Measurements from ENCODE around the gene KCNN4. TPM values are rescaled to one million over a fixed set of nuclear protein-coding genes. Genes with fewer than 3 reads are reported as not detected.
"Not testable (repeated sequence)": the region's sequence is repeated elsewhere in the genome, so short reads cannot be mapped to it uniquely, and the experiment has no call there.

Gene KCNN4
- total RNA-seq, 1 donor from 2014 or later: 1.6 TPM

DNA sequence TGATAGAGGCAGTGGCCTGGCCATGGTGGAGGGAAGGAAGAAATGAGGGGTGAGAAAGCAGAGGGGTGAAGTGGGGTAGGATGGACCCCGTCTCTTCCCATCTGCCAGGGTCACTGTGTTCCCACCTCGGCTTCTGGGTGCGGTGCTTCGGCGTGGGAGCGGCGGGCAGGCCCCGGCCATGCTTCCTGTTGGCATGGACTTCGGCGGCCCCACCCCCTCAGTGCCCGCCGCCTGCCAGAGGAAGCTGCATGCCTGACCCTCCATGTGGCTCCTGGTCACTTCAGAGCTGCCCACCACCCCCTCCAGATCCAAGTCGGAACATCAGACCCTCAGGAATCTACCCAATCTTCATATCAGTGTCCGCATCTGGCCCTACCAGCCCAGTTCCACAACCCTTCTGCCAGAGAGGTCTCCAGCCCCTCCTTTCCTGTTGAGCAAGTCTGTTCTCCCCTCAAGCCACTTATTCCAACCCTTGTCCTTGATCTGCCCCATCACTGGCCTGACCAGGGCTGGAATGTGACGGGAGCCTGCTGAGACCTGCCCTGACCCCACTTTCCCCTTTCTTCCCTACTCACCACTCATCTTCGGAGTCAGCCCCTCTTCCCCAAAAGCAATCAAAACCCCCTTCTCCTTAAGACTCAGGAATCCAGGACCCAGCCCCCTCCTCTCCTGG lies 1.5 kb downstream of the KCNN4 start:
- Mint-ChIP-seq H3K4me3 (peak overlapping the region; percentile 57), H3K27me3 (peaks cover 13% of the 10 kb centered on the region), H3K36me3 (no peaks in the 10 kb centered on the region)

DNA sequence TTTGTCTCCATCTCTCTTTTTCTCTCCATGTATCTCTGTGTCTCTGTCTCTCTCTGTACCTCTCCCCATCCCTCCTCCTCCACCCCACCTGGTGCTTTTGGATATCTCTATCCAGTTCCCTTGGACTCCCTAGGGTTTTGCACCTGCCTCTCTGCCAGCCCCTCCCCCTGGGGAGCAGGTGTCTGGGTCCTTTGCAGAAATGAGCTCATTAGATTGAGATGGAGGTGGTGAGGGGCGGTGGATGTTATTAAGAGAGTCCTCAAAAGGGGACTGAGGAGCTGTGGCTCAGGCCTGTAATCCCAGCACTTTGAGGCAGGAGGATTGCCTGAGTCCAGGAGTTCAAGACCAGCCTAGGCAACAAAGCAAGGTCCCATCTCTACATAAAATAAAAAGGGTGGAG lies 2.1 kb downstream of the KCNN4 start:
- peaks cover 15% of the 10 kb centered on the region for H3K27me3 Mint-ChIP-seq

More for the DNA sequence above, 1.5 kb downstream of the KCNN4 start:
- peak overlapping the region; percentile 74 for H3K27ac Mint-ChIP-seq
- peaks cover 47% of the 10 kb centered on the region for H3K4me1 Mint-ChIP-seq (ENCODE audit: unreplicated experiment)
- no peaks in the 10 kb centered on the region for H3K9me3 Mint-ChIP-seq
- TF ChIP-seq, protein P1, sequence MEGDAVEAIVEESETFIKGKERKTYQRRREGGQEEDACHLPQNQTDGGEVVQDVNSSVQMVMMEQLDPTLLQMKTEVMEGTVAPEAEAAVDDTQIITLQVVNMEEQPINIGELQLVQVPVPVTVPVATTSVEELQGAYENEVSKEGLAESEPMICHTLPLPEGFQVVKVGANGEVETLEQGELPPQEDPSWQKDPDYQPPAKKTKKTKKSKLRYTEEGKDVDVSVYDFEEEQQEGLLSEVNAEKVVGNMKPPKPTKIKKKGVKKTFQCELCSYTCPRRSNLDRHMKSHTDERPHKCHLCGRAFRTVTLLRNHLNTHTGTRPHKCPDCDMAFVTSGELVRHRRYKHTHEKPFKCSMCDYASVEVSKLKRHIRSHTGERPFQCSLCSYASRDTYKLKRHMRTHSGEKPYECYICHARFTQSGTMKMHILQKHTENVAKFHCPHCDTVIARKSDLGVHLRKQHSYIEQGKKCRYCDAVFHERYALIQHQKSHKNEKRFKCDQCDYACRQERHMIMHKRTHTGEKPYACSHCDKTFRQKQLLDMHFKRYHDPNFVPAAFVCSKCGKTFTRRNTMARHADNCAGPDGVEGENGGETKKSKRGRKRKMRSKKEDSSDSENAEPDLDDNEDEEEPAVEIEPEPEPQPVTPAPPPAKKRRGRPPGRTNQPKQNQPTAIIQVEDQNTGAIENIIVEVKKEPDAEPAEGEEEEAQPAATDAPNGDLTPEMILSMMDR (conservative IDR thresholded peaks at IDR 0.05): no peak
- DNase-seq (ENCODE audit: extremely low spot score, unreplicated experiment): no peak

DNA sequence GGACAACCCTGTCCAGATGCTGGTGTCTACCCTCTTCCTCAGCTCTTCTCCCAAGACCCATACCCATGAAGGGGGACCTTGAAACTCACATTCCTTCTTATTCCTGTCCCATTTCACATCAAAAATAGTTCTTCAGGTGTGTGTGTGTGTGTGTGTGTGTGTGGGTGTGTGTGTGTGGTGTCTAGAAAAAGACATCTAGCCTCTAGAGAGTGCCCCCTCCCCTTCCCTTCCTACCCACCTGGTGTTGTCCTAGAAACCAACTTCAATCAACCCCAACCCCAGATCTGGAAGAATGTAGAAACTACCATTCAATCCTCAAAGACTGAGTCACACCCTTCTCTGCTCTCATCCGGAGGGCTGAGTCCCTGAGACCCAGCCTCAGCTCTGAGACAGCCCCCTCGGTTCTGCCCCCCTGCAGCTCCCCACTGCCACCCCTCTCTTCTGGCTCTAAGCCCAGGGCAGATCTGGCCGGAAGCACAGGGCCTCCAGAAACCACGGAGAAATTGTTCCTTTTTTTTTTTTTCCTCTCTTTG lies 3.5 kb downstream of the KCNN4 start:
- Mint-ChIP-seq H3K4me3 (peak overlapping the region; percentile 25), H3K27ac (peak overlapping the region; percentile 64), H3K27me3 (peaks cover 26% of the 10 kb centered on the region), H3K4me1 (ENCODE audit: unreplicated experiment) (peaks cover 50% of the 10 kb centered on the region), H3K9me3 (no peaks in the 10 kb centered on the region), H3K36me3 (no peaks in the 10 kb centered on the region)
- TF ChIP-seq, protein P1 (conservative IDR thresholded peaks at IDR 0.05): no peak
- DNase-seq (ENCODE audit: extremely low spot score, unreplicated experiment): no peak

More for the DNA sequence above, 2.1 kb downstream of the KCNN4 start:
- no peak for DNase-seq (ENCODE audit: extremely low spot score, unreplicated experiment)
- no peaks in the 10 kb centered on the region for H3K36me3 Mint-ChIP-seq
- TF ChIP-seq, protein P1 (conservative IDR thresholded peaks at IDR 0.05): no peak
- peaks cover 44% of the 10 kb centered on the region for H3K4me1 Mint-ChIP-seq (ENCODE audit: unreplicated experiment)
- peak overlapping the region; percentile 24 for H3K4me3 Mint-ChIP-seq
- peak overlapping the region; percentile 49 for H3K27ac Mint-ChIP-seq
- H3K9me3 Mint-ChIP-seq: no peaks in the 10 kb centered on the region

DNA sequence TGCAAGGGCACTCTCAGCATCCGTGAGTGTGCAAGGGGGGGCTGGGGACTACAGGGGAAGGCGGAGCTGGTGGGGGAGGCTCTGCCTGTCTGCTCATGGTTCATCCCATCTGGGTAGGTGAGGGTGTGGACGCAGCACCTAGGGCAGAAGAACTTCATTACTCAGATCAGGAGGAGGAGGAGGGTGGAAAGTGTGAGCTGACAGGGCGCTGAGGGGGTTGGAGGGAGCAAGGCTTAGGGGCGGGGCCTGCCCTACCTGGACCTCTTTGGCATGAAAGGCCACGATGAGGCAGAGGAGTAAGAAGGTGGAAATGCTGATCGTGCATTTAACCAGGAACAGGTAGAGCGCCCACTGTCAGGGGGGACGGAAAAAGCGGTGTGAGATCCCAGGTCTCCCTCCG lies 4.5 kb downstream of the KCNN4 start:
- H3K4me1 Mint-ChIP-seq (ENCODE audit: unreplicated experiment): peaks cover 49% of the 10 kb centered on the region
- H3K4me3 Mint-ChIP-seq: peak overlapping the region; percentile 22
- H3K9me3 Mint-ChIP-seq: no peaks in the 10 kb centered on the region
- DNase-seq (ENCODE audit: extremely low spot score, unreplicated experiment): no peak
- TF ChIP-seq, protein P1 (conservative IDR thresholded peaks at IDR 0.05): no peak
- no peaks in the 10 kb centered on the region for H3K36me3 Mint-ChIP-seq
- peaks cover 26% of the 10 kb centered on the region for H3K27me3 Mint-ChIP-seq
- peak overlapping the region; percentile 36 for H3K27ac Mint-ChIP-seq

DNA sequence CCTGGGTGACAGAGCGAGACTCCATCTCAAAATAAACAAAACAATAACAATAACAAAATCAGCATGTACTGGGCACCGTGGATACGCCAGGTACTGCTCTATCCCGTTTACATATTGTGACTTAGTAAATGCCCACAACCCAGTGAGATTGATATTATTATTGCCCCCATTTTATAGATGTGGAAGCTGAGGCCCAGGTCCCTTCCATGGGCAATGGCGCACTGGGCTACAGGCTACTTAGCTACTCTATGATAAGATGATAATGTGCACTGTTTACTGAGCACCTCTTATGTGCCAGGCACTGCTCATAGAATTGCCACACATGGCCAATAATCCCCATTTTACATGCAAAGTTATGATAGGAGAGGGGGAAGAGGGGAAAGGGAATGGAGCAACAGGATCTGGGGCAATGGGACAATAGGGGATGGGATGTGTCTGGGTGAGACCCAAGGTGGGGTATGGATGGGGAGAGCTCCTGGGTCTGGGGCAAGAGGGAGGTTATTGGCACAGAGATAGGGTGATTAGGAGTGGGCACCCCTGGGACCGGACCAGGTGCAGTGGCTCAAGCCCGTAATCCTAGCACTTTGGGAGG lies 5.4 kb downstream of the KCNN4 start:
- Mint-ChIP-seq H3K4me3 (peak overlapping the region; percentile 77), H3K27ac (no peak overlapping the region), H3K27me3 (peaks cover 30% of the 10 kb centered on the region), H3K9me3 (no peaks in the 10 kb centered on the region), H3K4me1 (ENCODE audit: unreplicated experiment) (peaks cover 45% of the 10 kb centered on the region), H3K36me3 (no peaks in the 10 kb centered on the region)
- TF ChIP-seq, protein P1 (conservative IDR thresholded peaks at IDR 0.05): no peak
- no peak for DNase-seq (ENCODE audit: extremely low spot score, unreplicated experiment)

DNA sequence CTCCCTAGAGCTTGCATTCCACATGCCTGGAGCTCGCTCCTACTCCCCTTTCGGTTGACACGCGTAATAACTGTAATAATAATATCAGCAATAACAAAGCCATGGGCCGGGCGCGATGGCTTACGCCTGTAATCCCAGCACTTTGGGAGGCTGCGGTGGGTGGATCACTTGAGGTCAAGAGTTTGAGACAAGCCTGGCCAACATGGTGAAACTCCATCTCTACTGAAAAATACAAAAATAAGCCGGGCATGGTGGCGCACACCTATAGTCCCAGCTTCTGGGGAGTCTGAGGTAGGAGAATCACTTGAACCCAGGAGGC lies 5.9 kb downstream of the KCNN4 start:
- peaks cover 43% of the 10 kb centered on the region for H3K4me1 Mint-ChIP-seq (ENCODE audit: unreplicated experiment)
- H3K36me3 Mint-ChIP-seq; H3K9me3 Mint-ChIP-seq; H3K27ac Mint-ChIP-seq; DNase-seq (ENCODE audit: extremely low spot score, unreplicated experiment): not testable (repeated sequence)
- H3K4me3 Mint-ChIP-seq: peak overlapping the region; percentile 77
- H3K27me3 Mint-ChIP-seq: peaks cover 34% of the 10 kb centered on the region
